HepG2 (cell line): Measurements from ENCODE around the gene ZMPSTE24. TPM values are rescaled to one million over a fixed set of nuclear protein-coding genes. Genes with fewer than 3 reads are reported as not detected.

Experiments
- AHR ChIP-seq: IDR thresholded peaks from 2 replicates; pipeline ENCODE4 v1.6.1; 2018; ENCODE audit warnings: missing genetic modification reagents, missing compliant biosample characterization
- ARNT ChIP-seq: fragments of 450-650 bp; IDR thresholded peaks from 2 replicates; pipeline ENCODE4 v1.6.1; 2017
- CEBPG ChIP-seq: IDR thresholded peaks from 2 replicates; pipeline ENCODE4 v1.6.1; 2016
- ELF4 ChIP-seq: sonication (generic); formaldehyde crosslinking; IDR thresholded peaks from 2 replicates; pipeline ENCODE4 v1.5.0; 2020; ENCODE audit warnings: missing genetic modification reagents, mild to moderate bottlenecking, moderate library complexity, borderline replicate concordance
- GLMP ChIP-seq: sonication (generic); formaldehyde crosslinking; IDR thresholded peaks from 2 replicates; pipeline ENCODE4 v1.9.0; 2021; ENCODE audit warnings: missing genetic modification reagents, mild to moderate bottlenecking, borderline replicate concordance
- HCFC1 ChIP-seq: fragments of 150-350 bp; IDR thresholded peaks from 2 replicates; pipeline ENCODE4 v1.6.1; 2014; ENCODE audit warnings: low read depth, low read length
- KDM1A ChIP-seq: IDR thresholded peaks from 2 replicates; pipeline ENCODE4 v1.6.1; 2016; ENCODE audit warnings: missing compliant biosample characterization
- NFKB2 ChIP-seq: sonication (generic); formaldehyde crosslinking; IDR thresholded peaks from 2 replicates; pipeline ENCODE4 v1.4.0; 2020; ENCODE audit warnings: missing genetic modification reagents, borderline replicate concordance
- PRPF4 ChIP-seq: fragments of 200-400 bp; formaldehyde crosslinking; IDR thresholded peaks from 2 replicates; pipeline ENCODE4 v1.6.1; 2016; ENCODE audit warnings: low read length, low read depth; ENCODE audit not compliant: poor library complexity, severe bottlenecking
- RFXANK ChIP-seq: IDR thresholded peaks from 2 replicates; pipeline ENCODE4 v1.6.1; 2016
- RNF2 ChIP-seq: fragments of 450-650 bp; conservative IDR thresholded peaks from 2 replicates; pipeline ENCODE4 v1.6.1; 2016; ENCODE audit warnings: low read depth
- TARDBP ChIP-seq: sonication (generic); formaldehyde crosslinking; IDR thresholded peaks from 2 replicates; pipeline ENCODE4 v1.8.0; 2022; ENCODE audit warnings: mild to moderate bottlenecking, missing genetic modification reagents
- TIGD3 ChIP-seq: sonication (generic); formaldehyde crosslinking; IDR thresholded peaks from 2 replicates; pipeline ENCODE4 v1.5.1; 2020; ENCODE audit warnings: mild to moderate bottlenecking, missing genetic modification reagents, borderline replicate concordance
- YEATS2 ChIP-seq: sonication (generic); formaldehyde crosslinking; IDR thresholded peaks from 2 replicates; pipeline ENCODE4 v1.4.0; 2020; ENCODE audit warnings: missing genetic modification reagents, borderline replicate concordance
- ZBTB7B ChIP-seq: sonication (generic); formaldehyde crosslinking; IDR thresholded peaks from 2 replicates; pipeline ENCODE4 v1.4.0; 2020; ENCODE audit warnings: missing genetic modification reagents
- ZFP90 ChIP-seq: sonication (generic); formaldehyde crosslinking; IDR thresholded peaks from 2 replicates; pipeline ENCODE4 v1.8.0; 2022; ENCODE audit warnings: missing genetic modification reagents, mild to moderate bottlenecking, inconsistent platforms, borderline replicate concordance
- ZNF296 ChIP-seq: sonication (generic); formaldehyde crosslinking; conservative IDR thresholded peaks from 2 replicates; pipeline ENCODE4 v1.5.0; 2020; ENCODE audit warnings: mild to moderate bottlenecking, missing genetic modification reagents
- ZNF30 ChIP-seq: sonication (generic); formaldehyde crosslinking; IDR thresholded peaks from 2 replicates; pipeline ENCODE4 v1.5.0; 2020; ENCODE audit warnings: mild to moderate bottlenecking, missing genetic modification reagents
- ZNF331 ChIP-seq: sonication (generic); formaldehyde crosslinking; IDR thresholded peaks from 2 replicates; pipeline ENCODE4 v1.4.0; 2020; ENCODE audit warnings: missing genetic modification reagents
- ZNF724P ChIP-seq: sonication (generic); formaldehyde crosslinking; IDR thresholded peaks from 2 replicates; pipeline ENCODE4 v1.8.0; 2022; ENCODE audit warnings: missing genetic modification reagents, borderline replicate concordance
- ZNF737 ChIP-seq: sonication (generic); formaldehyde crosslinking; IDR thresholded peaks from 2 replicates; pipeline ENCODE4 v1.5.0; 2020; ENCODE audit warnings: missing genetic modification reagents, mild to moderate bottlenecking, borderline replicate concordance
- ZNF800 ChIP-seq: sonication (generic); formaldehyde crosslinking; IDR thresholded peaks from 2 replicates; pipeline ENCODE4 v1.4.0; 2020; ENCODE audit warnings: missing genetic modification reagents
- ZSCAN31 ChIP-seq: sonication (generic); formaldehyde crosslinking; IDR thresholded peaks from 2 replicates; pipeline ENCODE4 v1.5.0; 2020; ENCODE audit warnings: low read depth, mild to moderate bottlenecking, missing genetic modification reagents
- polyA plus RNA-seq, 8 experiments: library from polyadenylated mRNA; depleted of rRNA in 3 of 8; stranded (reverse) in 7 of 8; unstranded in 1 of 8; fragments of >200 nt; fragmentation: Illumina TruSeq in 4 of 8; extraction: Trizol in 4 of 8; gene quantifications; 2 replicates each; pipeline versions ENCODE4 v1.2.1 to v1.2.3, GENCODE V29; 2011 to 2016; ENCODE audit warnings: low read depth in 4 of 8, missing spikeins in 1 of 8, mixed read lengths in 1 of 8; ENCODE audit not compliant: insufficient read depth in 1 of 8
- total RNA-seq, 5 experiments: library from RNA; depleted of rRNA; stranded (reverse); fragments of >200 nt; fragmentation: Illumina TruSeq; extraction: Trizol; gene quantifications; 2 replicates each; pipeline ENCODE4 v1.2.3, GENCODE V29; 2016; ENCODE audit warnings: low read depth in 1 of 5
- TF ChIP-seq, protein P1 (sequence below): sonication (generic); formaldehyde crosslinking; IDR thresholded peaks from 2 replicates; pipeline ENCODE4 v1.4.0; 2020; ENCODE audit warnings: mild to moderate bottlenecking, missing genetic modification reagents, borderline replicate concordance

Gene ZMPSTE24
- total and polyA plus RNA-seq, 2 of the 13 experiments (the other 11 are each of a cell fraction or from before 2014, with no cell fraction given), result 13.6 to 60.2 TPM

GRCh38 chr1:40315795-40316594 is 58.0 kb downstream of the ZMPSTE24 start (continued):
- TF ChIP-seq RFXANK (no peak), PRPF4 (no peak), YEATS2 (no peak), AHR (CRISPR knock-in tag) (no peak), CEBPG (CRISPR knock-in tag) (no peak), HCFC1 (no peak), ELF4 (0 out of 2 replicates have a peak, but pooled peaks have one; percentile 38), TIGD3 (CRISPR knock-in tag) (no peak), KDM1A (CRISPR knock-in tag) (no peak), NFKB2 (CRISPR knock-in tag) (no peak), TARDBP (CRISPR knock-in tag) (0 out of 2 replicates have a peak, but pooled peaks have one; percentile 31), ZNF724P (no peak), ZNF737 (CRISPR knock-in tag) (0 out of 2 replicates have a peak, but pooled peaks have one; percentile 23), ZNF296 (CRISPR knock-in tag) (no peak), ZNF30 (CRISPR knock-in tag) (no peak), ZSCAN31 (CRISPR knock-in tag) (no peak), RNF2 (no peak), ZNF331 (CRISPR knock-in tag) (no peak), ARNT (no peak), ZBTB7B (CRISPR knock-in tag) (no peak), GLMP (CRISPR knock-in tag) (no peak), ZNF800 (CRISPR knock-in tag) (no peak), ZFP90 (CRISPR knock-in tag) (no peak)
- TF ChIP-seq, protein P1, sequence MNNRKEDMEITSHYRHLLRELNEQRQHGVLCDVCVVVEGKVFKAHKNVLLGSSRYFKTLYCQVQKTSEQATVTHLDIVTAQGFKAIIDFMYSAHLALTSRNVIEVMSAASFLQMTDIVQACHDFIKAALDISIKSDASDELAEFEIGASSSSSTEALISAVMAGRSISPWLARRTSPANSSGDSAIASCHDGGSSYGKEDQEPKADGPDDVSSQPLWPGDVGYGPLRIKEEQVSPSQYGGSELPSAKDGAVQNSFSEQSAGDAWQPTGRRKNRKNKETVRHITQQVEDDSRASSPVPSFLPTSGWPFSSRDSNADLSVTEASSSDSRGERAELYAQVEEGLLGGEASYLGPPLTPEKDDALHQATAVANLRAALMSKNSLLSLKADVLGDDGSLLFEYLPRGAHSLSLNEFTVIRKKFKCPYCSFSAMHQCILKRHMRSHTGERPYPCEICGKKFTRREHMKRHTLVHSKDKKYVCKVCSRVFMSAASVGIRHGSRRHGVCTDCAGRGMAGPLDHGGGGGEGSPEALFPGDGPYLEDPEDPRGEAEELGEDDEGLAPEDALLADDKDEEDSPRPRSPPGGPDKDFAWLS (CRISPR knock-in tag), result no peak
